ENCODE measurements around the gene RPS21.

- TF ChIP-seq POLR2A (IDR thresholded peaks at IDR 0.05; ENCODE audit: low read length), result no peak
- TF ChIP-seq GATA1 (IDR thresholded peaks at IDR 0.05; ENCODE audit: low read depth, low read length), result no peak
Measured at GRCh38 chr20:62365814-62366369, 21.0 kb upstream of the RPS21 start.
